Endodermal cell (in vitro differentiated cells): Measurements from ENCODE around the gene PTOV1. TPM values are rescaled to one million over a fixed set of nuclear protein-coding genes. Genes with fewer than 3 reads are reported as not detected.

ENCODE experiments used
- DNase-seq: peaks from one replicate; pipeline ENCODE4 v3.0.0-alpha.2; 2017
- H3K27ac ChIP-seq: 2 replicates; pipeline ENCODE4 v1.5.1; 2013; ENCODE audit warnings: mild to moderate bottlenecking, low read depth, low read length, moderate library complexity
- H3K27me3 ChIP-seq: 2 replicates; pipeline ENCODE4 v1.6.1; 2013; ENCODE audit warnings: mild to moderate bottlenecking, low read length, moderate library complexity; ENCODE audit not compliant: insufficient read depth, control insufficient read depth, poor library complexity, severe bottlenecking
- H3K36me3 ChIP-seq: 2 replicates; pipeline ENCODE4 v1.7.0; 2013; ENCODE audit warnings: mild to moderate bottlenecking, low read length, moderate library complexity; ENCODE audit not compliant: control insufficient read depth, insufficient read depth
- H3K4me1 ChIP-seq: one replicate; pipeline ENCODE4 v1.7.0; 2013; ENCODE audit warnings: low read length; ENCODE audit not compliant: control insufficient read depth, insufficient read depth
- H3K4me3 ChIP-seq: 2 replicates; pipeline ENCODE4 v1.5.1; 2013; ENCODE audit warnings: mild to moderate bottlenecking, low read length, moderate library complexity
- H3K9ac ChIP-seq: 2 replicates; pipeline ENCODE4 v1.6.1; 2013; ENCODE audit warnings: mild to moderate bottlenecking, low read length, moderate library complexity; ENCODE audit not compliant: poor library complexity, severe bottlenecking; ENCODE audit errors: extremely low read depth
- H3K9me3 ChIP-seq: 2 replicates; pipeline ENCODE4 v1.6.1; 2013; ENCODE audit warnings: mild to moderate bottlenecking, low read length, moderate library complexity; ENCODE audit not compliant: control insufficient read depth
- H3K27ac Mint-ChIP-seq: 2 replicates; pipeline ENCODE4 v1.8.0; 2020; ENCODE audit warnings: mixed read lengths
- H3K27me3 Mint-ChIP-seq: 2 replicates; pipeline ENCODE4 v1.8.0; 2021; ENCODE audit warnings: mild to moderate bottlenecking, mixed read lengths; ENCODE audit not compliant: insufficient read depth
- H3K36me3 Mint-ChIP-seq: 2 replicates; pipeline ENCODE4 v1.8.0; 2020; ENCODE audit warnings: low read depth, mixed read lengths
- H3K4me1 Mint-ChIP-seq: 2 replicates; pipeline ENCODE4 v1.8.0; 2020; ENCODE audit warnings: mixed read lengths
- H3K4me3 Mint-ChIP-seq: 2 replicates; pipeline ENCODE4 v1.8.0; 2020; ENCODE audit warnings: mild to moderate bottlenecking, moderate library complexity, mixed read lengths
- H3K9me3 Mint-ChIP-seq: 2 replicates; pipeline ENCODE4 v1.8.0; 2020; ENCODE audit warnings: mild to moderate bottlenecking, mixed read lengths
- CTCF ChIP-seq: fragments of 200-600 bp; sonication (generic); conservative IDR thresholded peaks from 2 replicates; pipeline ENCODE4 v1.5.0; 2021; ENCODE audit warnings: antibody characterized with exemption, mild to moderate bottlenecking
- WGBS, 2 experiments: methylation state at CpG; one replicate each; pipeline versions ENCODE4 v1.1.5 to v1.1.7; 2013; ENCODE audit warnings: missing lambda C conversion rate in 2 of 2, mixed read lengths in 1 of 2; ENCODE audit not compliant: insufficient coverage in 1 of 2, insufficient read length in 1 of 2; 5-methylcytosine and 5-hydroxymethylcytosine counted together
- total RNA-seq, 2 donors: library from RNA; stranded (reverse); fragmentation: NEBNext Ultra II Directional in 1 of 2; extraction: Animal tissue kit (Norgen Biotek cat#: 25700) in 1 of 2; gene quantifications; 2 replicates in 1 of 2; 3 replicates in 1 of 2; pipeline ENCODE4 v1.2.1, GENCODE V29; 2021

Gene PTOV1
- total RNA-seq, 2 donors from 2014 or later: 279 to 287 TPM

GRCh38 chr19:49820125-49820524 lies 30.8 kb upstream of the PTOV1 start:
- H3K27ac Mint-ChIP-seq: peak overlapping the region; percentile 52
- no peaks in the 10 kb centered on the region for H3K9me3 ChIP-seq
- peaks cover 39% of the 10 kb centered on the region for H3K36me3 Mint-ChIP-seq
- TF ChIP-seq CTCF: no peak
- H3K4me3 ChIP-seq: no peak overlapping the region
- no peaks in the 10 kb centered on the region for H3K27me3 Mint-ChIP-seq
- no peaks in the 10 kb centered on the region for H3K27me3 ChIP-seq
- DNase-seq: no peak
- peaks cover 25% of the 10 kb centered on the region for H3K36me3 ChIP-seq
- no peaks in the 10 kb centered on the region for H3K9me3 Mint-ChIP-seq
- no peak overlapping the region for H3K9ac ChIP-seq
- peaks cover 11% of the 10 kb centered on the region for H3K4me1 Mint-ChIP-seq
- no peaks in the 10 kb centered on the region for H3K4me1 ChIP-seq
- 89 to 91% methylated on average over 9 to 10 of the region's 10 CpGs for WGBS, 2 experiments
- H3K27ac ChIP-seq: no peak overlapping the region
- peak overlapping the region; percentile 92 for H3K4me3 Mint-ChIP-seq

GRCh38 chr19:49823472-49823871 lies 27.5 kb upstream of the PTOV1 start:
- Mint-ChIP-seq H3K9me3 (no peaks in the 10 kb centered on the region), H3K27ac (no peak overlapping the region), H3K4me1 (peaks cover 9% of the 10 kb centered on the region), H3K4me3 (no peak overlapping the region), H3K36me3 (peaks cover 54% of the 10 kb centered on the region), H3K27me3 (no peaks in the 10 kb centered on the region)
- Histone ChIP-seq H3K4me3 (no peak overlapping the region), H3K9ac (no peak overlapping the region), H3K27ac (no peak overlapping the region), H3K4me1 (no peaks in the 10 kb centered on the region), H3K27me3 (no peaks in the 10 kb centered on the region), H3K36me3 (peaks cover 30% of the 10 kb centered on the region), H3K9me3 (no peaks in the 10 kb centered on the region)
- TF ChIP-seq CTCF: no peak
- 87 to 92% methylated on average over 8 to 12 of the region's 12 CpGs for WGBS, 2 experiments
- DNase-seq: no peak

- no peak for DNase-seq
- no peaks in the 10 kb centered on the region for H3K9me3 ChIP-seq
- peaks cover 30% of the 10 kb centered on the region for H3K36me3 ChIP-seq
- H3K9me3 Mint-ChIP-seq: no peaks in the 10 kb centered on the region
- no peak overlapping the region for H3K4me3 ChIP-seq
- no peaks in the 10 kb centered on the region for H3K4me1 ChIP-seq
- no peak overlapping the region for H3K9ac ChIP-seq
- 92 to 100% methylated on average over 4 to 6 of the region's 6 CpGs for WGBS, 2 experiments
- H3K27me3 ChIP-seq: no peaks in the 10 kb centered on the region
- no peak overlapping the region for H3K4me3 Mint-ChIP-seq
- H3K36me3 Mint-ChIP-seq: peaks cover 51% of the 10 kb centered on the region
- no peaks in the 10 kb centered on the region for H3K4me1 Mint-ChIP-seq
- no peak for TF ChIP-seq CTCF
- H3K27ac ChIP-seq: no peak overlapping the region
- H3K27me3 Mint-ChIP-seq: no peaks in the 10 kb centered on the region
- H3K27ac Mint-ChIP-seq: no peak overlapping the region
Observed at GRCh38 chr19:49824662-49825061, 26.3 kb upstream of the PTOV1 start.
